ENCODE measurements around the gene NT5C1B.

Gene NT5C1B

GRCh38 chr2:18612133-18612532, 22.8 kb upstream of the NT5C1B start:
- no peak for DNase-seq (ENCODE audit: low spot score)
- in situ Hi-C loops (cut with MboI; ENCODE audit: low sequenced_read_pairs, unreplicated experiment), result no loop called here
- no peak for TF ChIP-seq CTCF (IDR thresholded peaks at IDR 0.05; ENCODE audit: borderline replicate concordance, control extremely low read depth, extremely low read depth, insufficient read depth, missing control alignments)

- no peak for DNase-seq (ENCODE audit: low spot score)
- in situ Hi-C loops (cut with MboI; ENCODE audit: low sequenced_read_pairs, unreplicated experiment), result no loop called here
- no peak for TF ChIP-seq CTCF (IDR thresholded peaks at IDR 0.05; ENCODE audit: borderline replicate concordance, control extremely low read depth, extremely low read depth, insufficient read depth, missing control alignments)
Measured at GRCh38 chr2:18611604-18612003, 22.2 kb upstream of the NT5C1B start.

- DNase-seq (ENCODE audit: low spot score), result no peak
- in situ Hi-C loops (cut with MboI; ENCODE audit: low sequenced_read_pairs, unreplicated experiment), result no loop called here
Measured at GRCh38 chr2:18611184-18611583, 21.8 kb upstream of the NT5C1B start.

GRCh38 chr2:18610651-18611050, 21.3 kb upstream of the NT5C1B start:
- in situ Hi-C loops (cut with MboI; ENCODE audit: low sequenced_read_pairs, unreplicated experiment), result no loop called here
- DNase-seq (ENCODE audit: low spot score), result no peak

More at GRCh38 chr2:18611184-18611583, 21.8 kb upstream of the NT5C1B start:
- TF ChIP-seq CTCF (IDR thresholded peaks at IDR 0.05; ENCODE audit: borderline replicate concordance, control extremely low read depth, extremely low read depth, insufficient read depth, missing control alignments), result no peak

GRCh38 chr2:18610090-18610489, 20.7 kb upstream of the NT5C1B start:
- no peak for DNase-seq (ENCODE audit: low spot score)
- no peak for TF ChIP-seq CTCF (IDR thresholded peaks at IDR 0.05; ENCODE audit: borderline replicate concordance, control extremely low read depth, extremely low read depth, insufficient read depth, missing control alignments)
- in situ Hi-C loops (cut with MboI; ENCODE audit: low sequenced_read_pairs, unreplicated experiment), result no loop called here

More at GRCh38 chr2:18610651-18611050, 21.3 kb upstream of the NT5C1B start:
- TF ChIP-seq CTCF (IDR thresholded peaks at IDR 0.05; ENCODE audit: borderline replicate concordance, control extremely low read depth, extremely low read depth, insufficient read depth, missing control alignments), result no peak

- no peak for TF ChIP-seq CTCF (IDR thresholded peaks at IDR 0.05; ENCODE audit: borderline replicate concordance, control extremely low read depth, extremely low read depth, insufficient read depth, missing control alignments)
- DNase-seq (ENCODE audit: low spot score), result no peak
- in situ Hi-C loops (cut with MboI; ENCODE audit: low sequenced_read_pairs, unreplicated experiment), result no loop called here
Measured at GRCh38 chr2:18605115-18605514, 15.7 kb upstream of the NT5C1B start.

- no peak for DNase-seq (ENCODE audit: low spot score)
- no peak for TF ChIP-seq CTCF (IDR thresholded peaks at IDR 0.05; ENCODE audit: borderline replicate concordance, control extremely low read depth, extremely low read depth, insufficient read depth, missing control alignments)
- in situ Hi-C loops (cut with MboI; ENCODE audit: low sequenced_read_pairs, unreplicated experiment), result no loop called here
Measured at GRCh38 chr2:18604531-18604885, 15.1 kb upstream of the NT5C1B start.

Data from GM13976 (cell line).